Thyroid gland (tissue), 4 donors: ENCODE data around the gene CD79B. TPM values are rescaled to one million over a fixed set of nuclear protein-coding genes. Genes with fewer than 3 reads are reported as not detected.

Experiments
- DNase-seq, 2 donors: peaks; one replicate each; pipeline ENCODE4 v3.0.0-alpha.2; 2019
- H3K27ac ChIP-seq, 3 donors: fragments of 200-600 bp; sonication (generic); 1 replicate in 2 of 3; 2 replicates in 1 of 3; pipeline ENCODE4 v1.5.1; 2016 to 2019; ENCODE audit warnings: mild to moderate bottlenecking in 1 of 3, moderate library complexity in 1 of 3
- H3K27me3 ChIP-seq: fragments of 200-600 bp; sonication (generic); one replicate; pipeline ENCODE4 v1.5.1; 2019
- H3K36me3 ChIP-seq, 2 donors: fragments of 200-600 bp; sonication (generic); one replicate each; pipeline ENCODE4 v1.5.1; 2016 to 2019
- H3K4me1 ChIP-seq, 2 donors: fragments of 200-600 bp; sonication (generic); one replicate each; pipeline ENCODE4 v1.5.1; 2017 to 2019
- H3K4me3 ChIP-seq, 3 donors: fragments of 200-600 bp; sonication (generic); replicated peaks in 1 of 3; 1 replicate in 2 of 3; 2 replicates in 1 of 3; pipeline ENCODE4 v1.5.1; 2016; ENCODE audit warnings: mild to moderate bottlenecking in 1 of 3
- H3K9me3 ChIP-seq: fragments of 200-600 bp; sonication (generic); one replicate; pipeline ENCODE4 v1.5.1; 2017
- POLR2A ChIP-seq, 2 donors: fragments of 450-650 bp; IDR thresholded peaks; one replicate each; pipeline ENCODE4 v1.6.1; 2017; ENCODE audit warnings: antibody characterized with exemption in 2 of 2, mild to moderate bottlenecking in 2 of 2, moderate library complexity in 1 of 2
- WGBS, 2 donors: methylation state at CpG; one replicate each; pipeline ENCODE4 v1.1.5; 2017; 5-methylcytosine and 5-hydroxymethylcytosine counted together
- intact Hi-C: fragments of 100-400 bp; cut with DNase I; formaldehyde crosslinking; loops from one replicate; pipeline ENCODE4 v1.15.1; 2023
- total RNA-seq, 4 donors: library from RNA; depleted of rRNA; stranded (reverse); fragments of >200 nt; gene quantifications; one replicate each; pipeline ENCODE4 v1.2.3, GENCODE V29; 2016
- TF ChIP-seq, protein P1 (sequence below), 6 experiments: fragments of 200-600 bp in 3 of 6; fragments of 450-650 bp in 3 of 6; sonication (generic) in 3 of 6; IDR thresholded peaks; one replicate each; pipeline ENCODE4 v1.5.1; 2016 to 2019; ENCODE audit warnings: antibody characterized with exemption in 6 of 6, mild to moderate bottlenecking in 2 of 6, inconsistent platforms in 1 of 6, moderate library complexity in 1 of 6

The CD79B gene
- total RNA-seq, 4 donors from 2014 or later, result 1.3 to 1.8 TPM; not detected in 2

DNA sequence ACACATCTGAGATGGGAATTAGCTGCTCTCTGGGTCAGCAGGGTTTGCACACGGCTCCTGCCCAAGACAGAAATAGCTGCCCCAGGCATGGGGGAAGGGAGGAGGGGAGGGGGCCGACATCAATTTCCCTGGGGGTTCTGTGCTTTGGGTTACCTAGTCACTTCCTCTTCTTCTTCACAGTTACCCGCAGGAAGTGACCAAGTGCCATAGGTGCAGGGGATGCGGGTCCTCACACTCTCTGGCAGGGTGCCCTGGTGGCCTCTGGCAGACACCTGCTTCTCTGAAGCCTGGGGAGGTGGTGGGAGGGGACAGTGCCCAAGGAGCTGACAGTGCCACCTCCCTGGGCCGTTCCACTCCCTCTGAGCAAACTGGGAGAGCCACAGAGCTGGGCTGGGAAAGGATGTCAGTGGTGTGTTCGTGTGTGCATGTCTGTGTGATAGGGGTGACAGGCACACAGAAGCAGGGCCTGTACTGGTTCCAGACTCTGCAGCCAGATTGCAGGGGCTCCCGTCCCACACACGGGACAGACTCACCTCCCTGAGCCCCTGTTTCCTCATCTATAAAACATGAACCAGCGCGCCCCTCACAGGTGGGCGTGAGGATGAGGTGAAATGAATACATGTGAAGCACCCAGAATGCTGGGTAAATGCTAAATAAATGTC, 22.4 kb upstream of the CD79B start:
- intact Hi-C loops, result no loop called here
- TF ChIP-seq, protein P1, sequence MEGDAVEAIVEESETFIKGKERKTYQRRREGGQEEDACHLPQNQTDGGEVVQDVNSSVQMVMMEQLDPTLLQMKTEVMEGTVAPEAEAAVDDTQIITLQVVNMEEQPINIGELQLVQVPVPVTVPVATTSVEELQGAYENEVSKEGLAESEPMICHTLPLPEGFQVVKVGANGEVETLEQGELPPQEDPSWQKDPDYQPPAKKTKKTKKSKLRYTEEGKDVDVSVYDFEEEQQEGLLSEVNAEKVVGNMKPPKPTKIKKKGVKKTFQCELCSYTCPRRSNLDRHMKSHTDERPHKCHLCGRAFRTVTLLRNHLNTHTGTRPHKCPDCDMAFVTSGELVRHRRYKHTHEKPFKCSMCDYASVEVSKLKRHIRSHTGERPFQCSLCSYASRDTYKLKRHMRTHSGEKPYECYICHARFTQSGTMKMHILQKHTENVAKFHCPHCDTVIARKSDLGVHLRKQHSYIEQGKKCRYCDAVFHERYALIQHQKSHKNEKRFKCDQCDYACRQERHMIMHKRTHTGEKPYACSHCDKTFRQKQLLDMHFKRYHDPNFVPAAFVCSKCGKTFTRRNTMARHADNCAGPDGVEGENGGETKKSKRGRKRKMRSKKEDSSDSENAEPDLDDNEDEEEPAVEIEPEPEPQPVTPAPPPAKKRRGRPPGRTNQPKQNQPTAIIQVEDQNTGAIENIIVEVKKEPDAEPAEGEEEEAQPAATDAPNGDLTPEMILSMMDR (IDR thresholded peaks at IDR 0.05), result no peak
- no peak for TF ChIP-seq POLR2A (IDR thresholded peaks at IDR 0.05)
- H3K27me3 ChIP-seq, result no peaks in the 10 kb centered on the region
- no peaks in the 10 kb centered on the region for H3K4me1 ChIP-seq
- no peak overlapping the region for H3K27ac ChIP-seq
- no peaks in the 10 kb centered on the region for H3K9me3 ChIP-seq
- H3K36me3 ChIP-seq, result no peaks in the 10 kb centered on the region
- no peak for DNase-seq
- 67 to 69% methylated on average over 10 of the region's 11 CpGs for WGBS, 2 donors
- H3K4me3 ChIP-seq, result no peak overlapping the region

DNA sequence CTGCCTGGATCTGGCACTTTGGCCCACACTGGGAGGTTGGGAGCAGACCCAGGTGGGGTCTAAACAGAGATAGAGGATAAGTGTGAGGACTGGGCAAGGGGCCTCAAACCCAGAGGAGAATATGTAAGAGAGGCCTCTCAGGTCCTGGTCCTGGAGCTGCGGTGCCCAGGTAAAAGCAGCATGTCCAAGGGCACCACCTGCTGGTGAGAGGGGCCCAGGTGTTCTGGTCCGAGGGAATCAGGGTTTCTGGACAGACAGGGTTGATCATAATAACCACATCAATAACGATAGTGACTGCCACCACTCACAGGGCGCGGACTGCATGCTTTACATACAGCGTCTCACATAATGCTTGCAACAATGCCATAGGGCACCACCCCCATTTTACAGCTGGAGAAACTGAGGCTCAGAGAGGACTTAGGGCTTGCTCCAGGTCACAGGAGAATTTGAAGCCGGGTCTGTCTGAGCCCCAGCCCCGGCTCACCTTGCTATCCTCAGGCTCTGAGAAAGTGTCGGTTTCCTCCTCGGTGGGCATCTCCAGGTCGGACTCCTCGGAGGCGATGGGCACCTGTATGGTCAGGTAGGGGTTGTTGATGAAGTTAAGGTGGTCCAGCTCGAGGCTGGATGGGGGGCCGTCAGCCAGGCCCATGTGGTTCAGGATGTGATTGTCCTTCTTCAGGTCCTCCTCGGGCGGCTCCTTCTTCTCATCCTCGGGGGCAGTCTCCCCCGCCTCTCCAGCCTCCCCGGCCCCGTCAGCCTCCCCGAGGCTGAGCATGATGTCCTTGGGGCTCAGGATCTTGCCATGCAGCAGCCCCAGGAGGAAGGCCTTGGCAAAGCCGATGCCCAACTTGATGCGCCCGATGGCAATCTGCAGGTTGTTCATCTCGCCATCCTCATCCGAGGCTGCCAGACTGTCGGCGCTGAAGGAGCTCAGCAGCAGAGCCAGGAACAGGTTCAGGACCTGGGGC, 19.1 kb upstream of the CD79B start:
- TF ChIP-seq, protein P1 (IDR thresholded peaks at IDR 0.05), result peak; percentile 25 to 65 (median 41)
- no peak for TF ChIP-seq POLR2A (IDR thresholded peaks at IDR 0.05)
- no peak overlapping the region for H3K4me3 ChIP-seq
- peaks cover 7 to 8% of the 10 kb centered on the region in 2 donors for H3K4me1 ChIP-seq
- H3K27ac ChIP-seq, result no peak overlapping the region
- intact Hi-C loops, result no loop called here
- H3K27me3 ChIP-seq, result no peaks in the 10 kb centered on the region
- 86 to 89% methylated on average over 27 to 29 of the region's 29 CpGs for WGBS, 2 donors
- no peaks in the 10 kb centered on the region for H3K9me3 ChIP-seq
- no peaks in the 10 kb centered on the region for H3K36me3 ChIP-seq
- peak; percentile 69 to 73 for DNase-seq

DNA sequence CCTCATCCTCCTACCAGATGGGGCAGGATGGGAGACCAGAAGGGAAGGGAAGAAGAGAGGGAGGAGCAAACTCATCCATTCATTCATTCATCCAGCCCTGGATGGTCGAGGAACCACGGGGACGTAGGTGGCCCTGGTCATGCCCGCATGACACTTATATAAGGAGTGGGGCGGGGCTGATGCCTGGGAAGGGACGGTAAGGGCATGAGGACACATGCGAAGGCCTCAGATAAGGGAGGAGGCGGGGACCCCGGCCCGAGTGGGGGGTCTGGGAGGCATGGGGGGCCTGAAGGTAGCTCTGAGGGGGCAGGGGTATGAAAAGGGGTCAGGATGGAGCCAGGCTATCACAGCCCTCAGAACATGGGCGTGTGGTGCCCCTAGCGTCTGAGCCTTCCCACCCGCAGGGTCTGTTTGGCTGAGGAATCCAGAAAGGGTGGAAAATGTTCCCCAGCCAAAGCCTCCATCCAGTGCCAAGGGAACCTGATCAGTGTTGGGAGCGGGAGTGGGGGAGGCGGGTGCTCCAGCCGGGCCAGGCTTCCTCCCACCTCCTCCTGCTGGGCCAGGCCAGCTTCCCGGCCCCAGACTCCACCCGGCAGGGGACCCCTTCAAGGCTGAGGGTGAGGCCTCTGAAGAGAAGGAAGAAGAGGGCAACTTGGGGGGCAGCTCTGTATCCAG, 17.6 kb upstream of the CD79B start:
- H3K27ac ChIP-seq, result no peak overlapping the region
- DNase-seq, result no peak
- no peak overlapping the region for H3K4me3 ChIP-seq
- H3K9me3 ChIP-seq, result no peaks in the 10 kb centered on the region
- TF ChIP-seq, protein P1 (IDR thresholded peaks at IDR 0.05), result no peak
- intact Hi-C loops, result no loop called here
- 80 to 91% methylated on average over 18 of the region's 18 CpGs for WGBS, 2 donors
- H3K27me3 ChIP-seq, result no peaks in the 10 kb centered on the region
- no peaks in the 10 kb centered on the region for H3K36me3 ChIP-seq
- peaks cover 15 to 20% of the 10 kb centered on the region in 2 donors for H3K4me1 ChIP-seq

DNA sequence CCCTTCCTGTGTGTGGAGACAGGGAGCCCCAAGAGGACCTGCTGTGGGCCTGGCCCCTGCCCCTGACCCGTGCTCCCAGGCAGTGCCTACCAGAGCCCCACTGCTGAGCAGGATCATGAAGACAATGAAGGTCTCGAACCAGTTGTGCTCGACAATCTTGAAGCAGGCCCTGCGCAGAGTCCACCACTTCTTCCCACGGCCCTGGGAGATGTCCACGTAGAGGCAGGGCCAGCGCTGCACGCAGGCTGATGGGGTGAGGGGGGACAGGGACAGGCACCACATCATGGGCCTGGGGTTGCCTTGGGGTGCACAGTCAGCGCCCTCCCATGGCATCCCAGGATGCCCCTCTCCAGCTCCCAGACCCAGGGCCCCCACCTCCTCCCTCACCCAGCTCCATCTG, 16.4 kb upstream of the CD79B start:
- intact Hi-C loops, result no loop called here
- H3K27me3 ChIP-seq, result no peaks in the 10 kb centered on the region
- peaks cover 15 to 20% of the 10 kb centered on the region in 2 donors for H3K4me1 ChIP-seq
- 92 to 98% methylated on average over 4 to 9 of the region's 9 CpGs for WGBS, 2 donors
- no peak for DNase-seq
- TF ChIP-seq, protein P1 (IDR thresholded peaks at IDR 0.05), result no peak
- TF ChIP-seq POLR2A (IDR thresholded peaks at IDR 0.05), result no peak
- no peaks in the 10 kb centered on the region for H3K36me3 ChIP-seq
- no peak overlapping the region for H3K4me3 ChIP-seq
- no peaks in the 10 kb centered on the region for H3K9me3 ChIP-seq
- H3K27ac ChIP-seq, result no peak overlapping the region
